Osteocyte (in vitro differentiated cells): Measurements from ENCODE around the gene GIT1. TPM values are rescaled to one million over a fixed set of nuclear protein-coding genes. Genes with fewer than 3 reads are reported as not detected.

Experiments used
- DNase-seq: peaks from one replicate; pipeline ENCODE4 v3.0.0; 2021; ENCODE audit warnings: mixed read lengths; ENCODE audit not compliant: unreplicated experiment; ENCODE audit errors: extremely low spot score
- H3K27ac Mint-ChIP-seq: one replicate; pipeline ENCODE4 v1.8.0; 2021; ENCODE audit warnings: mild to moderate bottlenecking, mixed read lengths; ENCODE audit not compliant: unreplicated experiment
- H3K27me3 Mint-ChIP-seq: one replicate; pipeline ENCODE4 v1.8.0; 2021; ENCODE audit warnings: mixed read lengths; ENCODE audit not compliant: unreplicated experiment
- H3K36me3 Mint-ChIP-seq: one replicate; pipeline ENCODE4 v1.8.0; 2021; ENCODE audit warnings: mixed read lengths; ENCODE audit not compliant: unreplicated experiment
- H3K4me1 Mint-ChIP-seq: one replicate; pipeline ENCODE4 v1.8.0; 2021; ENCODE audit warnings: mixed read lengths; ENCODE audit not compliant: unreplicated experiment
- H3K4me3 Mint-ChIP-seq: one replicate; pipeline ENCODE4 v1.8.0; 2021; ENCODE audit warnings: mild to moderate bottlenecking, moderate library complexity, mixed read lengths; ENCODE audit not compliant: unreplicated experiment
- H3K9me3 Mint-ChIP-seq: one replicate; pipeline ENCODE4 v1.8.0; 2021; ENCODE audit warnings: mixed read lengths; ENCODE audit not compliant: unreplicated experiment
- CTCF ChIP-seq: fragments of 200-600 bp; sonication (generic); IDR thresholded peaks from 2 replicates; pipeline ENCODE4 v1.5.0; 2021; ENCODE audit warnings: antibody characterized with exemption, mild to moderate bottlenecking, moderate library complexity
- total RNA-seq: library from RNA; stranded (reverse); gene quantifications from 2 replicates; pipeline ENCODE4 v1.2.1, GENCODE V29; 2021

The GIT1 gene
- total RNA-seq, 1 donor from 2014 or later = 50.7 TPM

- H3K4me3 Mint-ChIP-seq = no peak overlapping the region
- no peaks in the 10 kb centered on the region for H3K36me3 Mint-ChIP-seq
- peaks cover 58% of the 10 kb centered on the region for H3K4me1 Mint-ChIP-seq
- DNase-seq = no peak
- no peaks in the 10 kb centered on the region for H3K9me3 Mint-ChIP-seq
- H3K27ac Mint-ChIP-seq = no peak overlapping the region
- no peaks in the 10 kb centered on the region for H3K27me3 Mint-ChIP-seq
- TF ChIP-seq CTCF = no peak
Observed at GRCh38 chr17:29595943-29596774, 6.7 kb upstream of the GIT1 start.

GRCh38 chr17:29595107-29595942, 5.9 kb upstream of the GIT1 start:
- no peaks in the 10 kb centered on the region for H3K36me3 Mint-ChIP-seq
- H3K4me3 Mint-ChIP-seq = peak overlapping the region; percentile 35
- no peaks in the 10 kb centered on the region for H3K27me3 Mint-ChIP-seq
- TF ChIP-seq CTCF = no peak
- DNase-seq = no peak
- peaks cover 66% of the 10 kb centered on the region for H3K4me1 Mint-ChIP-seq
- H3K27ac Mint-ChIP-seq = peak overlapping the region; percentile 18
- H3K9me3 Mint-ChIP-seq = no peaks in the 10 kb centered on the region

GRCh38 chr17:29594519-29595090, 5.2 kb upstream of the GIT1 start:
- no peak for DNase-seq
- Mint-ChIP-seq H3K9me3 (no peaks in the 10 kb centered on the region), H3K27me3 (no peaks in the 10 kb centered on the region), H3K36me3 (no peaks in the 10 kb centered on the region), H3K4me3 (peak overlapping the region; percentile 73), H3K27ac (peak overlapping the region; percentile 18), H3K4me1 (peaks cover 71% of the 10 kb centered on the region)
- no peak for TF ChIP-seq CTCF

- TF ChIP-seq CTCF = peak; percentile 27
- Mint-ChIP-seq H3K4me3 (peak overlapping the region; percentile 73), H3K27me3 (no peaks in the 10 kb centered on the region), H3K9me3 (no peaks in the 10 kb centered on the region), H3K27ac (peak overlapping the region; percentile 18), H3K4me1 (peaks cover 71% of the 10 kb centered on the region), H3K36me3 (no peaks in the 10 kb centered on the region)
- no peak for DNase-seq
Observed at GRCh38 chr17:29593591-29594518, 4.4 kb upstream of the GIT1 start.
